Measurements from ENCODE around the gene ALDH1B1. TPM values are rescaled to one million over a fixed set of nuclear protein-coding genes. Genes with fewer than 3 reads are reported as not detected.

The ALDH1B1 gene
- total and polyA plus RNA-seq, 9 of the 15 experiments (the other 6 are each of a cell fraction or from before 2014, with no cell fraction given): 8.6 to 46.5 (median 30.8) TPM

GRCh38 chr9:38432922-38433510 is 40.5 kb downstream of the ALDH1B1 start:
- DNase-seq (ENCODE audit: extremely low read depth in 1 of 4, low spot score in 3 of 4) (peak in 2 of 4 experiments; percentile 38 to 44), ATAC-seq (peak; percentile 78), FAIRE-seq (peak; percentile 37)
- peaks cover 0 to 23% of the 10 kb centered on the region in 2 experiments; a peak in 2 of 5 replicates for H3K27me3 ChIP-seq (ENCODE audit: control insufficient read depth in 2 of 2, insufficient read depth in 2 of 2, low read length in 2 of 2)
- no peaks in the 10 kb centered on the region for H3K9me1 ChIP-seq (ENCODE audit: control insufficient read depth, insufficient read depth, low read length)
- H3K9me3 ChIP-seq (replicated peaks; ENCODE audit: control insufficient read depth, insufficient read depth, low read depth, low read length): no peaks in the 10 kb centered on the region
- H4K20me1 ChIP-seq (replicated peaks; ENCODE audit: control insufficient read depth, insufficient read depth, low read length): no peaks in the 10 kb centered on the region
- H3K9ac ChIP-seq (ENCODE audit: insufficient read depth in 1 of 2, low read depth in 2 of 2, low read length in 2 of 2): no peak overlapping the region
- no TSS peak for BruUV-seq (replicated peaks)
- no peak overlapping the region for H3K4me3 ChIP-seq
- H3K4me1 ChIP-seq (replicated peaks in 1 of 2; ENCODE audit: control insufficient read depth in 2 of 2, insufficient read depth in 2 of 2, low read length in 2 of 2): no peaks in the 10 kb centered on the region
- H3K4me2 ChIP-seq (ENCODE audit: insufficient read depth, low read length): no peak overlapping the region
- WGBS (ENCODE audit: insufficient coverage, low coverage, missing lambda C conversion rate): 0% methylated on average over 3 of the region's 3 CpGs
- in situ Hi-C loops (cut with MboI): no loop called here
- no peaks in the 10 kb centered on the region for H3K36me3 ChIP-seq (ENCODE audit: control insufficient read depth, insufficient read depth, low read length)
- intact Hi-C loops (cut with micrococcal nuclease): no loop called here
- no peak overlapping the region for H2AFZ ChIP-seq (ENCODE audit: low read depth, low read length)
- no peak overlapping the region for H3K27ac ChIP-seq (ENCODE audit: extremely low read depth, low read depth, low read length)
- CTCF ChIA-PET (ENCODE audit: low intra/inter-chr PET ratio): no interaction called here
- H3K79me2 ChIP-seq (ENCODE audit: control insufficient read depth, insufficient read depth, low read length): no peaks in the 10 kb centered on the region
- POLR2A ChIA-PET: interaction anchor here (0.6 kb wide), 1 partner anchor 841 kb away, joined by 3 read pairs; no protein-coding TSS in a partner anchor
- TF ChIP-seq USF1 (CRISPR knock-in tag; IDR thresholded peaks at IDR 0.05) (peak; percentile 30; the same call in 1 of the 2 replicates), ID3 (CRISPR knock-in tag; IDR thresholded peaks at IDR 0.05) (no peak), ID3 (tag; IDR thresholded peaks at IDR 0.05) (no peak), NCOR1 (IDR thresholded peaks at IDR 0.05) (no peak), L3MBTL2 (IDR thresholded peaks at IDR 0.05) (0 out of 2 replicates have a peak, but pooled peaks have one; percentile 24), SRSF3 (IDR thresholded peaks at IDR 0.05; ENCODE audit: insufficient read depth, low read length) (no peak), RAD21 (CRISPR knock-in tag; conservative IDR thresholded peaks at IDR 0.05 in 1 of 2, IDR thresholded peaks at IDR 0.05 in 1 of 2) (peak in 1 of 2 experiments; percentile 57; a peak in 2 of 4 replicates), MYC (IDR thresholded peaks at IDR 0.05; ENCODE audit: low read depth, low read length) (peak; percentile 67), MYC (CRISPR knock-in tag; IDR thresholded peaks at IDR 0.05; ENCODE audit: borderline replicate concordance, low read depth) (no peak), RBM34 (IDR thresholded peaks at IDR 0.05; ENCODE audit: borderline replicate concordance, insufficient read depth, low read length) (no peak), CTCF (IDR thresholded peaks at IDR 0.05 in 2 of 3, conservative IDR thresholded peaks at IDR 0.05 in 1 of 3; ENCODE audit: insufficient read depth in 2 of 3, low read depth in 1 of 3, low read length in 3 of 3) (peak; percentile 45 to 60 (median 59); a peak in 5 of 6 replicates), ZBTB8A (IDR thresholded peaks at IDR 0.05; ENCODE audit: partially characterized antibody) (no peak), ZNF121 (CRISPR knock-in tag; conservative IDR thresholded peaks at IDR 0.05) (no peak), TSHZ1 (CRISPR knock-in tag; IDR thresholded peaks at IDR 0.05) (no peak), SMC3 (conservative IDR thresholded peaks at IDR 0.05; ENCODE audit: insufficient read depth, low read depth, low read length) (0 out of 2 replicates have a peak, but pooled peaks have one; percentile 25)
